Measurements from ENCODE around the gene UBL7. TPM values are rescaled to one million over a fixed set of nuclear protein-coding genes. Genes with fewer than 3 reads are reported as not detected.

The UBL7 gene
- total RNA-seq, 2 experiments from 2014 or later = 52.3 to 58.2 TPM

- ChIA-PET POLR2A (interaction anchor here (0.9 to 1.2 kb wide), 3 partner anchors 13 to 166 kb away, joined by 3 read pairs; no protein-coding TSS in a partner anchor), CTCF (interaction anchor here (1.9 to 26.9 kb wide), 2 partner anchors 10 to 71 kb away, joined by 7 to 652 read pairs; no protein-coding TSS in a partner anchor)
- intact Hi-C loops (cut with micrococcal nuclease) = no loop called here
- Mint-ChIP-seq H3K9me3 (no peaks in the 10 kb centered on the region), H3K4me1 (ENCODE audit: low read depth) (peaks cover 8% of the 10 kb centered on the region), H3K4me3 (no peak overlapping the region), H3K27ac (no peak overlapping the region), H3K27me3 (no peaks in the 10 kb centered on the region), H3K36me3 (peaks cover 52% of the 10 kb centered on the region)
- DNase-seq = no peak
These were observed 11.9 kb downstream of the UBL7 start for GRCh38 chr15:74449095-74449494.

GRCh38 chr15:74445816-74446763 is 14.9 kb downstream of the UBL7 start:
- Mint-ChIP-seq H3K36me3 (peaks cover 36% of the 10 kb centered on the region), H3K27ac (no peak overlapping the region), H3K4me3 (no peak overlapping the region), H3K9me3 (no peaks in the 10 kb centered on the region), H3K27me3 (no peaks in the 10 kb centered on the region), H3K4me1 (ENCODE audit: low read depth) (no peaks in the 10 kb centered on the region)
- DNase-seq = no peak
- intact Hi-C loops (cut with micrococcal nuclease) = no loop called here
- POLR2A ChIA-PET = no interaction called here
- CTCF ChIA-PET = interaction anchor here (26.9 kb wide), 1 partner anchor 68 kb away, joined by 652 read pairs; no protein-coding TSS in a partner anchor

GRCh38 chr15:74444106-74445062 is 16.6 kb downstream of the UBL7 start:
- no peak for DNase-seq
- no peaks in the 10 kb centered on the region for H3K4me1 Mint-ChIP-seq (ENCODE audit: low read depth)
- no peak overlapping the region for H3K4me3 Mint-ChIP-seq
- H3K27ac Mint-ChIP-seq = no peak overlapping the region
- H3K9me3 Mint-ChIP-seq = no peaks in the 10 kb centered on the region
- peaks cover 25% of the 10 kb centered on the region for H3K36me3 Mint-ChIP-seq
- intact Hi-C loops (cut with micrococcal nuclease) = no loop called here
- ChIA-PET POLR2A (no interaction called here), CTCF (interaction anchor here (26.9 kb wide), 1 partner anchor 67 kb away, joined by 652 read pairs; no protein-coding TSS in a partner anchor)
- H3K27me3 Mint-ChIP-seq = no peaks in the 10 kb centered on the region

GRCh38 chr15:74443100-74443909 is 17.7 kb downstream of the UBL7 start:
- ChIA-PET CTCF (interaction anchor here (1.4 to 26.9 kb wide), 4 partner anchors 12 to 178 kb away, joined by 3 to 652 read pairs (median 4); no protein-coding TSS in a partner anchor), POLR2A (no interaction called here)
- Mint-ChIP-seq H3K27ac (no peak overlapping the region), H3K27me3 (no peaks in the 10 kb centered on the region), H3K36me3 (peaks cover 15% of the 10 kb centered on the region), H3K9me3 (no peaks in the 10 kb centered on the region), H3K4me3 (no peak overlapping the region), H3K4me1 (ENCODE audit: low read depth) (peaks cover 6% of the 10 kb centered on the region)
- intact Hi-C loops (cut with micrococcal nuclease) = no loop called here
- no peak for DNase-seq

GRCh38 chr15:74442604-74443003 is 18.4 kb downstream of the UBL7 start:
- no peak for DNase-seq
- H3K4me3 Mint-ChIP-seq = no peak overlapping the region
- no peaks in the 10 kb centered on the region for H3K9me3 Mint-ChIP-seq
- peaks cover 7% of the 10 kb centered on the region for H3K4me1 Mint-ChIP-seq (ENCODE audit: low read depth)
- POLR2A ChIA-PET = no interaction called here
- no peak overlapping the region for H3K27ac Mint-ChIP-seq
- peaks cover 9% of the 10 kb centered on the region for H3K36me3 Mint-ChIP-seq
- no peaks in the 10 kb centered on the region for H3K27me3 Mint-ChIP-seq
- CTCF ChIA-PET = interaction anchor here (1.4 to 26.9 kb wide), 4 partner anchors 12 to 179 kb away, joined by 3 to 652 read pairs (median 4); no protein-coding TSS in a partner anchor
- intact Hi-C loops (cut with micrococcal nuclease) = no loop called here

GRCh38 chr15:74442063-74442462 is 18.9 kb downstream of the UBL7 start:
- no peak overlapping the region for H3K4me3 Mint-ChIP-seq

GRCh38 chr15:74441248-74441941 is 19.6 kb downstream of the UBL7 start:
- Mint-ChIP-seq H3K36me3 (peaks cover 5% of the 10 kb centered on the region), H3K9me3 (no peaks in the 10 kb centered on the region), H3K4me3 (no peak overlapping the region), H3K27ac (no peak overlapping the region), H3K27me3 (no peaks in the 10 kb centered on the region), H3K4me1 (ENCODE audit: low read depth) (peaks cover 7% of the 10 kb centered on the region)
- no peak for DNase-seq
- ChIA-PET POLR2A (interaction anchor here (0.6 to 1.5 kb wide), 4 partner anchors 10 to 65 kb away, joined by 3 read pairs; no protein-coding TSS in a partner anchor), CTCF (interaction anchor here (0.7 to 26.9 kb wide), 3 partner anchors 12 to 64 kb away, joined by 3 to 652 read pairs (median 5); no protein-coding TSS in a partner anchor)
- intact Hi-C loops (cut with micrococcal nuclease) = no loop called here

More at GRCh38 chr15:74442063-74442462, 18.9 kb downstream of the UBL7 start:
- Mint-ChIP-seq H3K36me3 (peaks cover 9% of the 10 kb centered on the region), H3K27me3 (no peaks in the 10 kb centered on the region), H3K27ac (no peak overlapping the region), H3K4me1 (ENCODE audit: low read depth) (peaks cover 7% of the 10 kb centered on the region), H3K9me3 (no peaks in the 10 kb centered on the region)
- POLR2A ChIA-PET = interaction anchor here (1.2 to 1.5 kb wide), 3 partner anchors 10 to 65 kb away, joined by 3 read pairs; no protein-coding TSS in a partner anchor
- DNase-seq = no peak
- CTCF ChIA-PET = interaction anchor here (1.4 to 26.9 kb wide), 4 partner anchors 11 to 180 kb away, joined by 3 to 652 read pairs (median 4); no protein-coding TSS in a partner anchor
- intact Hi-C loops (cut with micrococcal nuclease) = no loop called here

GRCh38 chr15:74438721-74439316 is 22.1 kb downstream of the UBL7 start:
- H3K4me1 Mint-ChIP-seq (ENCODE audit: low read depth) = peaks cover 28% of the 10 kb centered on the region
- intact Hi-C loops (cut with micrococcal nuclease) = loop anchor here (1.0 to 2.0 kb wide), 3 partner anchors 22 to 64 kb away; partner anchors contain the start of gene UBL7
- no peak overlapping the region for H3K27ac Mint-ChIP-seq
- CTCF ChIA-PET = interaction anchor here (0.6 to 26.9 kb wide), 20 partner anchors 8 to 332 kb away, joined by 3 to 652 read pairs (median 4); partner anchors contain the start of gene UBL7
- no peaks in the 10 kb centered on the region for H3K9me3 Mint-ChIP-seq
- peak; percentile 87 for DNase-seq
- H3K27me3 Mint-ChIP-seq = no peaks in the 10 kb centered on the region
- POLR2A ChIA-PET = interaction anchor here (1.7 to 2.3 kb wide), 2 partner anchors 22 to 60 kb away, joined by 4 to 9 read pairs; partner anchors contain the start of gene UBL7
- H3K4me3 Mint-ChIP-seq = no peak overlapping the region
- H3K36me3 Mint-ChIP-seq = no peaks in the 10 kb centered on the region

GRCh38 chr15:74438206-74438605 is 22.8 kb downstream of the UBL7 start:
- DNase-seq = no peak
- H3K36me3 Mint-ChIP-seq = no peaks in the 10 kb centered on the region
- H3K9me3 Mint-ChIP-seq = no peaks in the 10 kb centered on the region
- peaks cover 28% of the 10 kb centered on the region for H3K4me1 Mint-ChIP-seq (ENCODE audit: low read depth)
- H3K27ac Mint-ChIP-seq = no peak overlapping the region
- H3K27me3 Mint-ChIP-seq = no peaks in the 10 kb centered on the region
- ChIA-PET POLR2A (interaction anchor here (2.3 kb wide), 1 partner anchor 59 kb away, joined by 9 read pairs; no protein-coding TSS in a partner anchor), CTCF (interaction anchor here (0.6 to 26.9 kb wide), 12 partner anchors 10 to 333 kb away, joined by 3 to 652 read pairs (median 5); partner anchors contain the start of gene UBL7)
- H3K4me3 Mint-ChIP-seq = no peak overlapping the region
- intact Hi-C loops (cut with micrococcal nuclease) = loop anchor here (1.0 to 2.0 kb wide), 3 partner anchors 23 to 63 kb away; partner anchors contain the start of gene UBL7

Measured in activated CD4-positive, alpha-beta memory T cell treated with anti-CD3 and anti-CD28 coated beads for 36 hours (primary cell).